Mesenchymal stem cell (in vitro differentiated cells and primary cell): ENCODE data around the gene TEX30.

Source experiments
- DNase-seq: peaks from one replicate; pipeline ENCODE4 v3.0.0-alpha.2; 2013
- H2AFZ ChIP-seq: one replicate; pipeline ENCODE4 v1.6.1; 2013; ENCODE audit warnings: low read depth, mild to moderate bottlenecking, control low read depth, inconsistent platforms, low read length, moderate library complexity
- H2AK5ac ChIP-seq: 2 replicates; pipeline ENCODE4 v1.6.1; 2013; ENCODE audit warnings: low read length, moderate library complexity, mild to moderate bottlenecking, inconsistent platforms; ENCODE audit not compliant: severe bottlenecking
- H2BK120ac ChIP-seq: one replicate; pipeline ENCODE4 v1.6.1; 2013; ENCODE audit warnings: low read depth, mild to moderate bottlenecking, inconsistent platforms, low read length, moderate library complexity
- H2BK12ac ChIP-seq, 2 experiments: one replicate each; pipeline ENCODE4 v1.6.1; 2013; ENCODE audit warnings: inconsistent platforms in 2 of 2, low read length in 2 of 2, mild to moderate bottlenecking in 2 of 2, moderate library complexity in 2 of 2, control low read depth in 1 of 2
- H2BK15ac ChIP-seq: one replicate; pipeline ENCODE4 v1.6.1; 2013; ENCODE audit warnings: mild to moderate bottlenecking, low read depth, inconsistent platforms; ENCODE audit not compliant: poor library complexity, severe bottlenecking
- H2BK5ac ChIP-seq: 2 replicates; pipeline ENCODE4 v1.6.1; 2013; ENCODE audit warnings: low read depth, mild to moderate bottlenecking, low read length, control low read depth, inconsistent platforms; ENCODE audit not compliant: poor library complexity, severe bottlenecking
- H3K14ac ChIP-seq, 2 experiments: one replicate each; pipeline ENCODE4 v1.6.1; 2013; ENCODE audit warnings: inconsistent platforms in 2 of 2, low read length in 2 of 2, control low read depth in 1 of 2, mild to moderate bottlenecking in 1 of 2, moderate library complexity in 1 of 2
- H3K18ac ChIP-seq, 2 experiments: one replicate each; pipeline ENCODE4 v1.6.1; 2013; ENCODE audit warnings: inconsistent platforms in 2 of 2, low read length in 2 of 2, control low read depth in 1 of 2, low read depth in 1 of 2, mild to moderate bottlenecking in 1 of 2
- H3K23ac ChIP-seq, 2 experiments: one replicate each; pipeline ENCODE4 v1.6.1; 2013; ENCODE audit warnings: inconsistent platforms in 2 of 2, low read length in 2 of 2, mild to moderate bottlenecking in 2 of 2, moderate library complexity in 2 of 2, control low read depth in 1 of 2
- H3K27ac ChIP-seq: 2 replicates; pipeline ENCODE4 v1.5.1; 2013; ENCODE audit warnings: mild to moderate bottlenecking, moderate library complexity, low read length, control low read depth, inconsistent platforms; ENCODE audit not compliant: poor library complexity, severe bottlenecking
- H3K27me3 ChIP-seq, 2 experiments: 2 replicates each; pipeline versions ENCODE4 v1.6.1 to v1.7.0; 2013; ENCODE audit warnings: low read length in 2 of 2, mild to moderate bottlenecking in 2 of 2, moderate library complexity in 2 of 2, control low read depth in 1 of 2, inconsistent platforms in 1 of 2; ENCODE audit not compliant: control insufficient read depth in 1 of 2, insufficient read depth in 1 of 2
- H3K36me3 ChIP-seq, 2 experiments: 2 replicates each; pipeline versions ENCODE4 v1.6.1 to v1.7.0; 2013; ENCODE audit warnings: low read length in 2 of 2, control low read depth in 1 of 2, inconsistent platforms in 1 of 2, low read depth in 1 of 2, mild to moderate bottlenecking in 1 of 2; ENCODE audit not compliant: insufficient read depth in 2 of 2, control insufficient read depth in 1 of 2
- H3K4ac ChIP-seq, 2 experiments: one replicate each; pipeline ENCODE4 v1.6.1; 2013; ENCODE audit warnings: inconsistent platforms in 2 of 2, low read length in 2 of 2, mild to moderate bottlenecking in 2 of 2, moderate library complexity in 2 of 2, control low read depth in 1 of 2, low read depth in 1 of 2
- H3K4me1 ChIP-seq: 2 replicates; pipeline ENCODE4 v1.6.1; 2013; ENCODE audit warnings: low read depth, low read length, control low read depth; ENCODE audit not compliant: control insufficient read depth, insufficient read depth
- H3K4me2 ChIP-seq: 2 replicates; pipeline ENCODE4 v1.6.1; 2013; ENCODE audit warnings: low read length, mild to moderate bottlenecking, inconsistent platforms; ENCODE audit not compliant: poor library complexity, severe bottlenecking
- H3K4me3 ChIP-seq, 2 experiments: 2 replicates each; pipeline versions ENCODE4 v1.5.1 to v1.7.0; 2013; ENCODE audit warnings: low read length in 2 of 2, mild to moderate bottlenecking in 2 of 2, control low read depth in 1 of 2, low read depth in 1 of 2; ENCODE audit not compliant: insufficient read depth in 1 of 2
- H3K79me1 ChIP-seq: replicated peaks from 2 replicates; pipeline ENCODE4 v1.6.1; 2013; ENCODE audit warnings: mild to moderate bottlenecking, control low read depth, low read length, inconsistent platforms; ENCODE audit not compliant: poor library complexity, severe bottlenecking
- H3K9ac ChIP-seq: 2 replicates; pipeline ENCODE4 v1.7.0; 2013; ENCODE audit warnings: mild to moderate bottlenecking, low read length, moderate library complexity
- H3K9me3 ChIP-seq: 2 replicates; pipeline ENCODE4 v1.7.0; 2013; ENCODE audit warnings: mild to moderate bottlenecking, low read length; ENCODE audit not compliant: control insufficient read depth
- H4K8ac ChIP-seq: one replicate; pipeline ENCODE4 v1.6.1; 2013; ENCODE audit warnings: inconsistent platforms, mild to moderate bottlenecking, low read length, moderate library complexity
- H4K91ac ChIP-seq: one replicate; pipeline ENCODE4 v1.6.1; 2013; ENCODE audit warnings: mild to moderate bottlenecking, low read length, inconsistent platforms
- WGBS: methylation state at CpG from one replicate; pipeline ENCODE4 v1.1.7; 2013; ENCODE audit warnings: mixed read lengths; 5-methylcytosine and 5-hydroxymethylcytosine counted together

TEX30 gene

GRCh38 chr13:102757006-102757405 is 16.6 kb downstream of the TEX30 start:
- H2BK15ac ChIP-seq: no peak overlapping the region
- no peak overlapping the region for H3K4me2 ChIP-seq
- H3K4me3 ChIP-seq: no peak overlapping the region
- no peaks in the 10 kb centered on the region for H3K27me3 ChIP-seq
- no peaks in the 10 kb centered on the region for H3K4me1 ChIP-seq
- H3K14ac ChIP-seq: no peak overlapping the region
- H3K9ac ChIP-seq: no peak overlapping the region
- H2BK12ac ChIP-seq: no peak overlapping the region
- H3K4ac ChIP-seq: no peak overlapping the region
- H4K91ac ChIP-seq: no peak overlapping the region
- H2BK5ac ChIP-seq: no peak overlapping the region
- H3K9me3 ChIP-seq: no peaks in the 10 kb centered on the region
- H2AFZ ChIP-seq: no peak overlapping the region
- no peak overlapping the region for H2AK5ac ChIP-seq
- H3K23ac ChIP-seq: no peak overlapping the region
- H3K36me3 ChIP-seq: no peaks in the 10 kb centered on the region
- no peak overlapping the region for H3K18ac ChIP-seq
- no peak for DNase-seq
- H4K8ac ChIP-seq: no peak overlapping the region
- WGBS: 93% methylated on average over 1 of the region's 1 CpG
- H2BK120ac ChIP-seq: no peak overlapping the region
- no peak overlapping the region for H3K27ac ChIP-seq
- H3K79me1 ChIP-seq: no peaks in the 10 kb centered on the region

- Histone ChIP-seq H3K9me3 (peaks cover 1% of the 10 kb centered on the region), H3K36me3 (no peaks in the 10 kb centered on the region), H3K23ac (no peak overlapping the region), H3K14ac (no peak overlapping the region), H2AK5ac (no peak overlapping the region), H2BK120ac (no peak overlapping the region), H3K4ac (no peak overlapping the region), H4K8ac (no peak overlapping the region), H3K18ac (no peak overlapping the region), H3K9ac (no peak overlapping the region), H2BK12ac (no peak overlapping the region), H4K91ac (no peak overlapping the region), H3K4me1 (no peaks in the 10 kb centered on the region), H2AFZ (no peak overlapping the region), H3K4me2 (no peak overlapping the region), H2BK5ac (no peak overlapping the region), H3K79me1 (no peaks in the 10 kb centered on the region), H3K4me3 (no peak overlapping the region), H3K27ac (no peak overlapping the region), H3K27me3 (peaks cover 0 to 5% of the 10 kb centered on the region in 2 experiments), H2BK15ac (no peak overlapping the region)
- WGBS: 76% methylated on average over 3 of the region's 3 CpGs
- DNase-seq: no peak
These were observed 21.7 kb downstream of the TEX30 start for GRCh38 chr13:102751886-102752285.

- H2AFZ ChIP-seq: no peak overlapping the region
- DNase-seq: no peak
- H2AK5ac ChIP-seq: no peak overlapping the region
- no peak overlapping the region for H3K4me2 ChIP-seq
- no peak overlapping the region for H2BK12ac ChIP-seq
- H3K79me1 ChIP-seq: no peaks in the 10 kb centered on the region
- H3K4me1 ChIP-seq: no peaks in the 10 kb centered on the region
- H3K4ac ChIP-seq: no peak overlapping the region
- H3K9ac ChIP-seq: no peak overlapping the region
- H3K14ac ChIP-seq: no peak overlapping the region
- H3K4me3 ChIP-seq: no peak overlapping the region
- no peak overlapping the region for H4K8ac ChIP-seq
- H4K91ac ChIP-seq: no peak overlapping the region
- H2BK5ac ChIP-seq: no peak overlapping the region
- H3K18ac ChIP-seq: no peak overlapping the region
- H2BK120ac ChIP-seq: no peak overlapping the region
- peaks cover 44% of the 10 kb centered on the region for H3K9me3 ChIP-seq
- H2BK15ac ChIP-seq: no peak overlapping the region
- H3K27ac ChIP-seq: no peak overlapping the region
- no peak overlapping the region for H3K23ac ChIP-seq
- H3K36me3 ChIP-seq: no peaks in the 10 kb centered on the region
- peaks cover 22 to 57% of the 10 kb centered on the region in 2 experiments for H3K27me3 ChIP-seq
These were observed 31.1 kb downstream of the TEX30 start for GRCh38 chr13:102742506-102742905.

- H3K9me3 ChIP-seq: peaks cover 47% of the 10 kb centered on the region
- peaks cover 26 to 60% of the 10 kb centered on the region in 2 experiments for H3K27me3 ChIP-seq
- no peak overlapping the region for H3K14ac ChIP-seq
- H2AFZ ChIP-seq: no peak overlapping the region
- H2BK15ac ChIP-seq: no peak overlapping the region
- H4K8ac ChIP-seq: no peak overlapping the region
- H3K4me1 ChIP-seq: no peaks in the 10 kb centered on the region
- WGBS: 22% methylated on average over 1 of the region's 1 CpG
- no peak overlapping the region for H3K4me2 ChIP-seq
- H3K27ac ChIP-seq: no peak overlapping the region
- no peak overlapping the region for H3K4me3 ChIP-seq
- DNase-seq: no peak
- no peak overlapping the region for H3K4ac ChIP-seq
- no peak overlapping the region for H2BK12ac ChIP-seq
- H4K91ac ChIP-seq: no peak overlapping the region
- H2BK5ac ChIP-seq: no peak overlapping the region
- H3K23ac ChIP-seq: no peak overlapping the region
- H3K9ac ChIP-seq: no peak overlapping the region
- H3K18ac ChIP-seq: no peak overlapping the region
- H2BK120ac ChIP-seq: no peak overlapping the region
- no peaks in the 10 kb centered on the region for H3K79me1 ChIP-seq
- H2AK5ac ChIP-seq: no peak overlapping the region
- H3K36me3 ChIP-seq: no peaks in the 10 kb centered on the region
These were observed 31.5 kb downstream of the TEX30 start for GRCh38 chr13:102742101-102742500.
